HepG2 (cell line): ENCODE results near the gene DLL1. TPM values are rescaled to one million over a fixed set of nuclear protein-coding genes. Genes with fewer than 3 reads are reported as not detected.

ENCODE experiments used
- EZH2 ChIP-seq: conservative IDR thresholded peaks from 2 replicates; pipeline ENCODE4 v1.6.1; 2012; ENCODE audit warnings: mild to moderate bottlenecking, low read depth, low read length, moderate library complexity
- FOXA3 ChIP-seq: IDR thresholded peaks from 2 replicates; pipeline ENCODE4 v1.6.1; 2016; ENCODE audit warnings: missing genetic modification reagents, missing compliant biosample characterization
- JARID2 ChIP-seq: sonication (generic); formaldehyde crosslinking; IDR thresholded peaks from 2 replicates; pipeline ENCODE4 v1.8.1; 2023; ENCODE audit warnings: missing genetic modification reagents, inconsistent platforms; ENCODE audit not compliant: insufficient replicate concordance
- MXD4 ChIP-seq: IDR thresholded peaks from 2 replicates; pipeline ENCODE4 v1.6.1; 2016; ENCODE audit warnings: mild to moderate bottlenecking, missing biosample characterization, missing genetic modification reagents
- NCOA1 ChIP-seq: sonication (generic); formaldehyde crosslinking; IDR thresholded peaks from 2 replicates; pipeline ENCODE4 v1.9.0; 2021; ENCODE audit warnings: missing genetic modification reagents
- SOX6 ChIP-seq, 2 experiments: fragments of 450-650 bp in 1 of 2; sonication (generic) in 1 of 2; formaldehyde crosslinking in 1 of 2; IDR thresholded peaks; 2 replicates each; pipeline versions ENCODE4 v1.4.0 to v1.6.1; 2017 to 2020; ENCODE audit warnings: antibody characterized with exemption in 1 of 2, mild to moderate bottlenecking in 1 of 2, missing genetic modification reagents in 1 of 2
- SRF ChIP-seq: IDR thresholded peaks from 2 replicates; pipeline ENCODE4 v1.6.1; 2011; ENCODE audit warnings: mild to moderate bottlenecking, low read depth, low read length, moderate library complexity
- TBX2 ChIP-seq: sonication (generic); formaldehyde crosslinking; IDR thresholded peaks from 2 replicates; pipeline ENCODE4 v1.5.0; 2020; ENCODE audit warnings: missing genetic modification reagents, mild to moderate bottlenecking, borderline replicate concordance
- ZNF20 ChIP-seq: sonication (generic); formaldehyde crosslinking; IDR thresholded peaks from 2 replicates; pipeline ENCODE4 v1.4.0; 2020; ENCODE audit warnings: mild to moderate bottlenecking, moderate library complexity, missing genetic modification reagents
- ZNF563 ChIP-seq: sonication (generic); formaldehyde crosslinking; IDR thresholded peaks from 2 replicates; pipeline ENCODE4 v1.8.0; 2022; ENCODE audit warnings: mild to moderate bottlenecking, moderate library complexity, missing genetic modification reagents
- ZNF564 ChIP-seq: sonication (generic); formaldehyde crosslinking; IDR thresholded peaks from 2 replicates; pipeline ENCODE4 v1.8.1; 2023; ENCODE audit warnings: mild to moderate bottlenecking, missing genetic modification reagents
- ZNF772 ChIP-seq: sonication (generic); formaldehyde crosslinking; IDR thresholded peaks from 2 replicates; pipeline ENCODE4 v1.5.0; 2020; ENCODE audit warnings: mild to moderate bottlenecking, missing genetic modification reagents
- ZNF788 ChIP-seq: sonication (generic); formaldehyde crosslinking; IDR thresholded peaks from 2 replicates; pipeline ENCODE4 v1.5.0; 2020; ENCODE audit warnings: mild to moderate bottlenecking, missing genetic modification reagents, borderline replicate concordance
- ZNF878 ChIP-seq: sonication (generic); formaldehyde crosslinking; IDR thresholded peaks from 2 replicates; pipeline ENCODE4 v1.8.1; 2023; ENCODE audit warnings: mild to moderate bottlenecking, missing genetic modification reagents, moderate library complexity
- polyA plus RNA-seq, 8 experiments: library from polyadenylated mRNA; depleted of rRNA in 3 of 8; stranded (reverse) in 7 of 8; unstranded in 1 of 8; fragments of >200 nt; fragmentation: Illumina TruSeq in 4 of 8; extraction: Trizol in 4 of 8; gene quantifications; 2 replicates each; pipeline versions ENCODE4 v1.2.1 to v1.2.3, GENCODE V29; 2011 to 2016; ENCODE audit warnings: low read depth in 4 of 8, missing spikeins in 1 of 8, mixed read lengths in 1 of 8; ENCODE audit not compliant: insufficient read depth in 1 of 8
- total RNA-seq, 5 experiments: library from RNA; depleted of rRNA; stranded (reverse); fragments of >200 nt; fragmentation: Illumina TruSeq; extraction: Trizol; gene quantifications; 2 replicates each; pipeline ENCODE4 v1.2.3, GENCODE V29; 2016; ENCODE audit warnings: low read depth in 1 of 5
- TF ChIP-seq, protein P1 (sequence below): sonication (generic); formaldehyde crosslinking; IDR thresholded peaks from 2 replicates; pipeline ENCODE4 v1.5.0; 2020; ENCODE audit warnings: missing genetic modification reagents
- TF ChIP-seq, protein P2 (sequence below): IDR thresholded peaks from 2 replicates; pipeline ENCODE4 v1.4.0; 2020; ENCODE audit warnings: mild to moderate bottlenecking, missing genetic modification reagents
- TF ChIP-seq, protein P3 (sequence below): sonication (generic); formaldehyde crosslinking; IDR thresholded peaks from 2 replicates; pipeline ENCODE4 v1.8.1; 2023; ENCODE audit warnings: mild to moderate bottlenecking, moderate library complexity, missing genetic modification reagents
- TF ChIP-seq, protein P4 (sequence below): IDR thresholded peaks from 2 replicates; pipeline ENCODE4 v1.6.1; 2012; ENCODE audit warnings: inconsistent platforms

DLL1 gene
- total and polyA plus RNA-seq, 2 of the 13 experiments (the other 11 are each of a cell fraction or from before 2014, with no cell fraction given) = not detected

DNA sequence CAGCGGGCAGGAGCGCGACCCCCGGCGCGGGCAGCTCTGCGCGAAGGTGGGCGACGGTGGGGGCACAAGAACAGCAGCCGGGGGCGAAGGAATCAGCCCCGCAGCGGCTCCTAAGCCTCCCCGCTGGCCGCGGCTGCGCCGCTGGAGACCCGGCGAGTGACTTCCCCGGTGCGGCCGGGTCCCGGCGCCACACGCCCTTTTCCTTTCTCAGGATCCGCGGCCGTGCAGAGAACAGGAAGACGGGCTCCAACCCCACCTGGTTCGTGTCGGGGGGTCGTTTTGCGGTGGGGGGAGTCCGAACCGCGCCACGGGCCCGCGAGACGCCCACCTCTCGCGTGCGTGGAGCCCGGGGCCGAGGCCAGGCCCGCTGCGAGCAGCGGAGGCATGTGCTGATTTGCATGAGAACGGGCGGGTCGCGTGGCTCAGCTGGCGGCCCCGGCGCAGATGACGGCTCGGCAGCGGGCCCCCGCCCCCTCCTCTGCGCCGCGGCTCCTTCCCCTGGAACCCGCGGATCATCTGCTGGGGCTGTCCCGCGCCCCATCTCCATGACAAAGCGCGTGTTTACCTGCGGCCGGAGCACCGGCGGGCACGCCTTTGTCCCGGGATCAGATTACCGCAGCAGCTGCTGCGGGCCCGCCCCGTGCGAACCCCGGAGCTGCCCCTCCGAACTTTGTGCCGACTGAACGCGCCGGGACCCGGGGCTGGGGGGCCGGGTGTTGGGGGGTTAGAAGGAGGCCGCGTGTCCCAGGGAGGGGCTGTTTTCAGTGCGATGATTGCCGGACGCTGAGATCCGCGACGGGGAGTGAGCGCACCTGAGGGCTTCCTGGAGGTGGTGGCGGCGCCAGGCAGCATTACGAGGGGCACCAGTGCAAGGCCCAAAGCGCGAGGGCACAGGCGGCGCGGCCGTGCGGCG lies 4.9 kb upstream of the DLL1 start (continued):
- TF ChIP-seq, protein P1, sequence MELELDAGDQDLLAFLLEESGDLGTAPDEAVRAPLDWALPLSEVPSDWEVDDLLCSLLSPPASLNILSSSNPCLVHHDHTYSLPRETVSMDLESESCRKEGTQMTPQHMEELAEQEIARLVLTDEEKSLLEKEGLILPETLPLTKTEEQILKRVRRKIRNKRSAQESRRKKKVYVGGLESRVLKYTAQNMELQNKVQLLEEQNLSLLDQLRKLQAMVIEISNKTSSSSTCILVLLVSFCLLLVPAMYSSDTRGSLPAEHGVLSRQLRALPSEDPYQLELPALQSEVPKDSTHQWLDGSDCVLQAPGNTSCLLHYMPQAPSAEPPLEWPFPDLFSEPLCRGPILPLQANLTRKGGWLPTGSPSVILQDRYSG (CRISPR knock-in tag) = no peak
- no peak for TF ChIP-seq JARID2 (CRISPR knock-in tag)
- TF ChIP-seq MXD4 (CRISPR knock-in tag) = 0 out of 2 replicates have a peak, but pooled peaks have one; percentile 27
- no peak for TF ChIP-seq ZNF20 (CRISPR knock-in tag)
- TF ChIP-seq ZNF772 (CRISPR knock-in tag) = peak; percentile 49; the same call in 1 of the 2 replicates
- peak; percentile 60 for TF ChIP-seq FOXA3 (CRISPR knock-in tag)
- peak; percentile 79; the same call in 1 of the 2 replicates for TF ChIP-seq NCOA1 (CRISPR knock-in tag)
- TF ChIP-seq ZNF564 (CRISPR knock-in tag) = peak; percentile 61; the same call in 1 of the 2 replicates
- TF ChIP-seq SOX6 (IDR thresholded peaks at IDR 0.05) = no peak
- TF ChIP-seq SOX6 (CRISPR knock-in tag; IDR thresholded peaks at IDR 0.05) = peak; percentile 91
- TF ChIP-seq SRF = no peak
- peak; percentile 76; the same call in 1 of the 2 replicates for TF ChIP-seq TBX2 (CRISPR knock-in tag)
- TF ChIP-seq, protein P2, sequence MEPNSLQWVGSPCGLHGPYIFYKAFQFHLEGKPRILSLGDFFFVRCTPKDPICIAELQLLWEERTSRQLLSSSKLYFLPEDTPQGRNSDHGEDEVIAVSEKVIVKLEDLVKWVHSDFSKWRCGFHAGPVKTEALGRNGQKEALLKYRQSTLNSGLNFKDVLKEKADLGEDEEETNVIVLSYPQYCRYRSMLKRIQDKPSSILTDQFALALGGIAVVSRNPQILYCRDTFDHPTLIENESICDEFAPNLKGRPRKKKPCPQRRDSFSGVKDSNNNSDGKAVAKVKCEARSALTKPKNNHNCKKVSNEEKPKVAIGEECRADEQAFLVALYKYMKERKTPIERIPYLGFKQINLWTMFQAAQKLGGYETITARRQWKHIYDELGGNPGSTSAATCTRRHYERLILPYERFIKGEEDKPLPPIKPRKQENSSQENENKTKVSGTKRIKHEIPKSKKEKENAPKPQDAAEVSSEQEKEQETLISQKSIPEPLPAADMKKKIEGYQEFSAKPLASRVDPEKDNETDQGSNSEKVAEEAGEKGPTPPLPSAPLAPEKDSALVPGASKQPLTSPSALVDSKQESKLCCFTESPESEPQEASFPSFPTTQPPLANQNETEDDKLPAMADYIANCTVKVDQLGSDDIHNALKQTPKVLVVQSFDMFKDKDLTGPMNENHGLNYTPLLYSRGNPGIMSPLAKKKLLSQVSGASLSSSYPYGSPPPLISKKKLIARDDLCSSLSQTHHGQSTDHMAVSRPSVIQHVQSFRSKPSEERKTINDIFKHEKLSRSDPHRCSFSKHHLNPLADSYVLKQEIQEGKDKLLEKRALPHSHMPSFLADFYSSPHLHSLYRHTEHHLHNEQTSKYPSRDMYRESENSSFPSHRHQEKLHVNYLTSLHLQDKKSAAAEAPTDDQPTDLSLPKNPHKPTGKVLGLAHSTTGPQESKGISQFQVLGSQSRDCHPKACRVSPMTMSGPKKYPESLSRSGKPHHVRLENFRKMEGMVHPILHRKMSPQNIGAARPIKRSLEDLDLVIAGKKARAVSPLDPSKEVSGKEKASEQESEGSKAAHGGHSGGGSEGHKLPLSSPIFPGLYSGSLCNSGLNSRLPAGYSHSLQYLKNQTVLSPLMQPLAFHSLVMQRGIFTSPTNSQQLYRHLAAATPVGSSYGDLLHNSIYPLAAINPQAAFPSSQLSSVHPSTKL = peak; percentile 57; the same call in 1 of the 2 replicates
- TF ChIP-seq ZNF878 (CRISPR knock-in tag) = no peak
- TF ChIP-seq, protein P3, sequence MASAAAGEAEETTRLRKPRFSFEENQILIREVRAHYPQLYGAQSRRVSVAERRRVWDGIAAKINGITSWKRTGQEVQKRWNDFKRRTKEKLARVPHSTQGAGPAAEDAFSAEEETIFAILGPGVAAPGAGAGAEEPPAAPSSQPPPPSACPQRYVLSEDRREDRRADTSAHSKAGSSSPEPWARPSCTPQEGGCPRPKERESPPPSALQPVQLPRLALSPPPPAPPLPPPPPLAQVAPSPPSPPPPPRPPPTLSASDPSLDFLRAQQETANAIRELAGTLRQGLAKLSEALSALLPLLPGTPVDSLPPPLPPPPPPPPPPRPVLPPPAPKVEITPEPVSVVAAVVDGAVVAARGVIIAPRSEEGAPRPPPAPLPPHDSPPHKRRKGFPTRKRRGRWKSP (CRISPR knock-in tag) = peak; percentile 76; the same call in 1 of the 2 replicates
- TF ChIP-seq, protein P4, sequence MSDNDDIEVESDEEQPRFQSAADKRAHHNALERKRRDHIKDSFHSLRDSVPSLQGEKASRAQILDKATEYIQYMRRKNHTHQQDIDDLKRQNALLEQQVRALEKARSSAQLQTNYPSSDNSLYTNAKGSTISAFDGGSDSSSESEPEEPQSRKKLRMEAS = peak; percentile 38; the same call in 1 of the 2 replicates
- 0 out of 2 replicates have a peak, but pooled peaks have one; percentile 31 for TF ChIP-seq ZNF563 (CRISPR knock-in tag)
- peak; percentile 92 for TF ChIP-seq EZH2
- TF ChIP-seq ZNF788 (CRISPR knock-in tag) = peak; percentile 54; the same call in 1 of the 2 replicates
